GM12892 (cell line): ENCODE measurements around the gene PPP1R14B.
A peak's percentile ranks its signal among the peaks of the same experiment; 100 is the strongest.

Experiments used
- DNase-seq: peaks from one replicate; pipeline ENCODE4 v3.0.0; 2011; ENCODE audit not compliant: insufficient read length
- FAIRE-seq: peaks from 2 replicates; lab custom pipeline; 2011; peaks lifted over from hg19 to GRCh38; lab: Jason Lieb, UNC
- POLR2A ChIP-seq: IDR thresholded peaks from 2 replicates; pipeline ENCODE4 v1.6.1; 2011; ENCODE audit warnings: low read depth, low read length, control low read depth
- POLR2AphosphoS5 ChIP-seq: IDR thresholded peaks from 2 replicates; pipeline ENCODE4 v1.6.1; 2011; ENCODE audit warnings: low read depth, low read length, control low read depth
- TAF1 ChIP-seq: IDR thresholded peaks from 2 replicates; pipeline ENCODE4 v1.6.1; 2011; ENCODE audit warnings: low read depth, mild to moderate bottlenecking, control low read depth, low read length, borderline replicate concordance

Gene PPP1R14B

DNA sequence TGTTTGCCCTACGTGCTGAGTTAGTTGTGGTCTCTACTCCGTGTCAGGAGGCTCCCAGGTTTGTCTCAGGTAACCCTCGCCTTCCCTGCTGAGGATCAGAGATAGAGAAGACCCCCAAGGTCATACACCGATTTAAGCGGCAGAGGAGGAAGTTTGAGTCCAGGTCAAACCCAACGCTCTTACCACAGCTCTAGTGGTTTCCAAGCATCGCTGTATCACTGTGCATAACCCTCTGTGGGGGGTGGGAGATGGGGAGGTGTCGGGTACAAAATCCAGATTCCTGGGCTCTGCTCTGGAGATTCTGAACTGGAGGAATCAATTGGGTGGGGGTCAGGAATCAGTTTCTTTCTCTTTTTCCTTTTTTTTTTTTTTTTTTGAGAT, 15.8 kb downstream of the PPP1R14B start:
- DNase-seq (no peak), FAIRE-seq (peak; percentile 63)
- no peak for TF ChIP-seq TAF1
- TF ChIP-seq POLR2A, result no peak
- no peak for TF ChIP-seq POLR2AphosphoS5

- DNase-seq, result peak; percentile 89
- TF ChIP-seq POLR2A (peak; percentile 69; the same call in 1 of the 2 replicates), POLR2AphosphoS5 (peak; percentile 66), TAF1 (peak; percentile 36; the same call in 1 of the 2 replicates)
- peak; percentile 93 for FAIRE-seq
These were observed 16.4 kb downstream of the PPP1R14B start, which contains the start of gene DNAJC4 for GRCh38 chr11:64230171-64230984. DNAJC4 (plus strand) TSS chr11:64230548; CDS start chr11:64230855, 307 bp downstream.

GRCh38 chr11:64229744-64230170, 17.0 kb downstream of the PPP1R14B start:
- no peak for TF ChIP-seq POLR2A
- no peak for TF ChIP-seq TAF1
- TF ChIP-seq POLR2AphosphoS5, result no peak
- no peak for FAIRE-seq
- DNase-seq, result no peak

GRCh38 chr11:64229090-64229743, 17.5 kb downstream of the PPP1R14B start:
- TF ChIP-seq POLR2A, result no peak
- no peak for TF ChIP-seq POLR2AphosphoS5
- TF ChIP-seq TAF1, result no peak
- FAIRE-seq (no peak), DNase-seq (no peak)

GRCh38 chr11:64227405-64227956, 19.3 kb downstream of the PPP1R14B start:
- DNase-seq (no peak), FAIRE-seq (no peak)
- TF ChIP-seq TAF1, result no peak
- no peak for TF ChIP-seq POLR2AphosphoS5
- no peak for TF ChIP-seq POLR2A

- TF ChIP-seq TAF1, result no peak
- no peak for TF ChIP-seq POLR2A
- TF ChIP-seq POLR2AphosphoS5, result no peak
- FAIRE-seq, result no peak
- DNase-seq, result peak; percentile 77
These were observed 20.2 kb downstream of the PPP1R14B start for GRCh38 chr11:64226507-64227051.

GRCh38 chr11:64225608-64226506, 20.9 kb downstream of the PPP1R14B start, which contains the start of the genes NUDT22 and TRPT1:
NUDT22 (plus strand) TSS chr11:64226274; CDS start chr11:64226653, 379 bp downstream.
TRPT1 (minus strand) TSS chr11:64226186; CDS start chr11:64225860, 326 bp downstream.
- TF ChIP-seq POLR2A, result peak; percentile 77; the same call in 1 of the 2 replicates
- TF ChIP-seq POLR2AphosphoS5, result peak; percentile 49; the same call in 1 of the 2 replicates
- no peak for TF ChIP-seq TAF1
- FAIRE-seq (peak; percentile 92), DNase-seq (peak; percentile 96)

- FAIRE-seq, result peak; percentile 84
- DNase-seq, result no peak
- TF ChIP-seq POLR2A (0 out of 2 replicates have a peak, but pooled peaks have one; percentile 52), POLR2AphosphoS5 (no peak), TAF1 (no peak)
These were observed 21.7 kb downstream of the PPP1R14B start for GRCh38 chr11:64224891-64225607.

DNA sequence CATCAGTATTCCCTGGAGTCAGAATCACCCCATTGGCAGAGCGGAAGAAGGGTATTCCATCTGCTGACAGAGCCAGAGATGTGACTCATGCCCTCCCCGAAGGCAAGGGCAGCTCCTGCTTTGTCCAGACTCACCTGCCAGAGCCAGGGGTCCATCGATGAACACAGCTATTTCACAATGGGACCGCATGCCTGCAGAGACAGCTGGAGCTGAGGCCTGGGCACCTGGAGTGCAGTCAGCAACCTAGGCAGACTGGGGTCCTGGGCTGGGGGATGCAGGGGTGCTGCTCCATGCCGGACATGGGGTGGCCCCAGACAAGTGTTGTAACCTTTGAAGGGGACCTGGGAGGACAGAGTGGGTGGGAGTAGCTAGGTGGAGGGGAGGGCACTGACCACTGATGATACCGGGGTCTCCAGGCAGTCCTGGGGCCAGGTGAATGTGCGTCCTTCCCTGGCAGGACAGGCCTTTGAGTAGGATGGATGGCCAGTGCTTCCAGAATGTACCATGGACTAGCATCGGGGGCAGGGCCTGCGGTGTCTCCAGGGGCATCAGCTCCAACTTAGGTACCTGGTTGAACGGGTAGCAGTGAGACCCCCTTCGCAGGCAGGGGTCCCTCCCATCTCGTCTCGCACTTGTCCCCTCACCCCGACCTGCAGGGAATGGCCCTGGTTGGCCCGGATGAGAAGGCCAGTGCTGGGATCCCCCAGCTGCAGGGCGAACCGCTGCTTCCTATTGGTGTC, 22.4 kb downstream of the PPP1R14B start:
- no peak for TF ChIP-seq TAF1
- peak; percentile 70 for TF ChIP-seq POLR2A
- peak; percentile 72 for TF ChIP-seq POLR2AphosphoS5
- DNase-seq, result no peak
- peak; percentile 30 for FAIRE-seq
